ENCODE data around the gene ATG16L2.

The ATG16L2 gene

GRCh38 chr11:72860592-72860991 is 46.4 kb downstream of the ATG16L2 start:
- H3K27ac ChIP-seq (replicated peaks): no peak overlapping the region
- H3K4me3 ChIP-seq (replicated peaks; ENCODE audit: insufficient read depth, low read length): no peak overlapping the region
- DNase-seq (ENCODE audit: low read depth in 1 of 2, low spot score in 1 of 2): no peak
- no peaks in the 10 kb centered on the region for H3K27me3 ChIP-seq (ENCODE audit: insufficient read depth, poor library complexity, severe bottlenecking)
- TF ChIP-seq, protein P1, sequence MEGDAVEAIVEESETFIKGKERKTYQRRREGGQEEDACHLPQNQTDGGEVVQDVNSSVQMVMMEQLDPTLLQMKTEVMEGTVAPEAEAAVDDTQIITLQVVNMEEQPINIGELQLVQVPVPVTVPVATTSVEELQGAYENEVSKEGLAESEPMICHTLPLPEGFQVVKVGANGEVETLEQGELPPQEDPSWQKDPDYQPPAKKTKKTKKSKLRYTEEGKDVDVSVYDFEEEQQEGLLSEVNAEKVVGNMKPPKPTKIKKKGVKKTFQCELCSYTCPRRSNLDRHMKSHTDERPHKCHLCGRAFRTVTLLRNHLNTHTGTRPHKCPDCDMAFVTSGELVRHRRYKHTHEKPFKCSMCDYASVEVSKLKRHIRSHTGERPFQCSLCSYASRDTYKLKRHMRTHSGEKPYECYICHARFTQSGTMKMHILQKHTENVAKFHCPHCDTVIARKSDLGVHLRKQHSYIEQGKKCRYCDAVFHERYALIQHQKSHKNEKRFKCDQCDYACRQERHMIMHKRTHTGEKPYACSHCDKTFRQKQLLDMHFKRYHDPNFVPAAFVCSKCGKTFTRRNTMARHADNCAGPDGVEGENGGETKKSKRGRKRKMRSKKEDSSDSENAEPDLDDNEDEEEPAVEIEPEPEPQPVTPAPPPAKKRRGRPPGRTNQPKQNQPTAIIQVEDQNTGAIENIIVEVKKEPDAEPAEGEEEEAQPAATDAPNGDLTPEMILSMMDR (IDR thresholded peaks at IDR 0.05; ENCODE audit: insufficient read depth, low read length): no peak
- TF ChIP-seq POLR2AphosphoS5 (IDR thresholded peaks at IDR 0.05; ENCODE audit: low read depth) (no peak), SPI1 (IDR thresholded peaks at IDR 0.05; ENCODE audit: borderline replicate concordance, low read depth) (no peak), GABPA (IDR thresholded peaks at IDR 0.05; ENCODE audit: low read depth) (no peak)
- TF ChIP-seq, protein P2, sequence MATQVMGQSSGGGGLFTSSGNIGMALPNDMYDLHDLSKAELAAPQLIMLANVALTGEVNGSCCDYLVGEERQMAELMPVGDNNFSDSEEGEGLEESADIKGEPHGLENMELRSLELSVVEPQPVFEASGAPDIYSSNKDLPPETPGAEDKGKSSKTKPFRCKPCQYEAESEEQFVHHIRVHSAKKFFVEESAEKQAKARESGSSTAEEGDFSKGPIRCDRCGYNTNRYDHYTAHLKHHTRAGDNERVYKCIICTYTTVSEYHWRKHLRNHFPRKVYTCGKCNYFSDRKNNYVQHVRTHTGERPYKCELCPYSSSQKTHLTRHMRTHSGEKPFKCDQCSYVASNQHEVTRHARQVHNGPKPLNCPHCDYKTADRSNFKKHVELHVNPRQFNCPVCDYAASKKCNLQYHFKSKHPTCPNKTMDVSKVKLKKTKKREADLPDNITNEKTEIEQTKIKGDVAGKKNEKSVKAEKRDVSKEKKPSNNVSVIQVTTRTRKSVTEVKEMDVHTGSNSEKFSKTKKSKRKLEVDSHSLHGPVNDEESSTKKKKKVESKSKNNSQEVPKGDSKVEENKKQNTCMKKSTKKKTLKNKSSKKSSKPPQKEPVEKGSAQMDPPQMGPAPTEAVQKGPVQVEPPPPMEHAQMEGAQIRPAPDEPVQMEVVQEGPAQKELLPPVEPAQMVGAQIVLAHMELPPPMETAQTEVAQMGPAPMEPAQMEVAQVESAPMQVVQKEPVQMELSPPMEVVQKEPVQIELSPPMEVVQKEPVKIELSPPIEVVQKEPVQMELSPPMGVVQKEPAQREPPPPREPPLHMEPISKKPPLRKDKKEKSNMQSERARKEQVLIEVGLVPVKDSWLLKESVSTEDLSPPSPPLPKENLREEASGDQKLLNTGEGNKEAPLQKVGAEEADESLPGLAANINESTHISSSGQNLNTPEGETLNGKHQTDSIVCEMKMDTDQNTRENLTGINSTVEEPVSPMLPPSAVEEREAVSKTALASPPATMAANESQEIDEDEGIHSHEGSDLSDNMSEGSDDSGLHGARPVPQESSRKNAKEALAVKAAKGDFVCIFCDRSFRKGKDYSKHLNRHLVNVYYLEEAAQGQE (IDR thresholded peaks at IDR 0.05; ENCODE audit: insufficient replicate concordance, low read depth): no peak

DNA sequence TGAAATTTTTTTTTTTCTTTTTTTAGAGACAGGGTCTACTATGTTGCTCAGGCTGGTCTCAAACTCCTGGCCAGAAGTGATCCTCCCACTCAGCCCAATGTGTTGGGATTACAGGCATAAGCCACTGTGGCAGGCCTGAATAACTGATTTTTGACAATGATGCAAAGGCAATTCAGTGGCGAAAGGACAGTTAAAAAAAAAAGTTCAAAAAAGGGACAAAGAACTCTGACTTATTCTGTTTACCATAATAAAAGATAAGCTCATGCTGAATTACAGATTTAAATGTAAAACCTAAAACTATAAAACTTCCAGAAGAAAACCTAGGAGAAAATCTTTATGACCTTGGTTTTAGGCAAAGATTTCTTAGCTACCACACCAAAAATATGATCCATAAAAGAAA is 48.9 kb downstream of the ATG16L2 start:
- Histone ChIP-seq H3K27ac (replicated peaks) (no peak overlapping the region), H3K4me3 (replicated peaks; ENCODE audit: insufficient read depth, low read length) (no peak overlapping the region), H3K27me3 (ENCODE audit: insufficient read depth, poor library complexity, severe bottlenecking) (no peaks in the 10 kb centered on the region)
- DNase-seq (ENCODE audit: low read depth in 1 of 2, low spot score in 1 of 2): no peak
- TF ChIP-seq POLR2AphosphoS5 (IDR thresholded peaks at IDR 0.05; ENCODE audit: low read depth) (no peak), SPI1 (IDR thresholded peaks at IDR 0.05; ENCODE audit: borderline replicate concordance, low read depth) (no peak), GABPA (IDR thresholded peaks at IDR 0.05; ENCODE audit: low read depth) (no peak)
- TF ChIP-seq, protein P2 (IDR thresholded peaks at IDR 0.05; ENCODE audit: insufficient replicate concordance, low read depth): no peak
- TF ChIP-seq, protein P1 (IDR thresholded peaks at IDR 0.05; ENCODE audit: insufficient read depth, low read length): no peak

DNA sequence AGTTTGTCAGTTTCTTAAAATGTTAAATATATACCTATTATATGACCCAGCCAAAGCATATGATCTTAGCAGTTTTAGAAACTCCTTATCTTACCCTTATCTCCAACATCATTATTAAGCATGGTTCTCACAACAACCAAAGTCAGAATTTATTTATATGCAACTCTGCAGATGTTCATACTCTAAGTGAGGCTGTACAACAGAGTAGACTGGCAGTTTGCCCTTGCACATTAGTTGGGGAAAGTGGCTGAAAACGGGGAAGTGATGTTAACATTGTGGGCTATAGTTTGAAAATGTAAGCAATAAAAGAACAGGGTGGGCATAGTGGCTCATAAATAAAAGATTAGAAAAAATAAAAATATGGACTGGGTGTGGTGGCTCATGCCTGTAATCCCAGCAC is 49.7 kb downstream of the ATG16L2 start:
- Histone ChIP-seq H3K27me3 (ENCODE audit: insufficient read depth, poor library complexity, severe bottlenecking) (no peaks in the 10 kb centered on the region), H3K4me3 (replicated peaks; ENCODE audit: insufficient read depth, low read length) (no peak overlapping the region), H3K27ac (replicated peaks) (no peak overlapping the region)
- TF ChIP-seq, protein P1 (IDR thresholded peaks at IDR 0.05; ENCODE audit: insufficient read depth, low read length): no peak
- TF ChIP-seq POLR2AphosphoS5 (IDR thresholded peaks at IDR 0.05; ENCODE audit: low read depth): no peak
- no peak for TF ChIP-seq GABPA (IDR thresholded peaks at IDR 0.05; ENCODE audit: low read depth)
- TF ChIP-seq SPI1 (IDR thresholded peaks at IDR 0.05; ENCODE audit: borderline replicate concordance, low read depth): peak; percentile 63; the same call in 1 of the 2 replicates
- TF ChIP-seq, protein P2 (IDR thresholded peaks at IDR 0.05; ENCODE audit: insufficient replicate concordance, low read depth): no peak
- DNase-seq (ENCODE audit: low read depth in 1 of 2, low spot score in 1 of 2): peak in 1 of 2 experiments; percentile 24

All from HL-60 (cell line).